Measurements from ENCODE around the gene CEACAM19. TPM values are rescaled to one million over a fixed set of nuclear protein-coding genes. Genes with fewer than 3 reads are reported as not detected.
"Not testable (repeated sequence)": the region's sequence is repeated elsewhere in the genome, so short reads cannot be mapped to it uniquely, and the experiment has no call there.

The CEACAM19 gene
- total RNA-seq, 2 donors from 2014 or later: 5.3 to 6.1 TPM

- H3K4me1 ChIP-seq: no peaks in the 10 kb centered on the region
- intact Hi-C loops (cut with DNase I): no loop called here
- H3K9ac ChIP-seq (ENCODE audit: low read depth in 2 of 2, low read length in 2 of 2): no peak overlapping the region
- H3K36me3 ChIP-seq: peaks cover 4% of the 10 kb centered on the region
- H3K27ac ChIP-seq: no peak overlapping the region
- H3K4me3 ChIP-seq: no peak overlapping the region
- no peak for TF ChIP-seq CTCF (IDR thresholded peaks at IDR 0.05)
- H3K27me3 ChIP-seq: no peaks in the 10 kb centered on the region
- no peaks in the 10 kb centered on the region for H3K9me3 ChIP-seq
- DNase-seq: no peak
These were observed 41.7 kb downstream of the CEACAM19 start for GRCh38 chr19:44712864-44713515.

- Histone ChIP-seq H3K27ac (no peak overlapping the region), H3K27me3 (no peaks in the 10 kb centered on the region), H3K4me3 (no peak overlapping the region), H3K9ac (ENCODE audit: low read depth in 2 of 2, low read length in 2 of 2) (no peak overlapping the region), H3K9me3 (no peaks in the 10 kb centered on the region), H3K4me1 (peaks cover 7% of the 10 kb centered on the region), H3K36me3 (peaks cover 4% of the 10 kb centered on the region)
- DNase-seq: no peak
- no peak for TF ChIP-seq CTCF (IDR thresholded peaks at IDR 0.05)
- intact Hi-C loops (cut with DNase I): no loop called here
These were observed 43.4 kb downstream of the CEACAM19 start for GRCh38 chr19:44714597-44715169.

DNA sequence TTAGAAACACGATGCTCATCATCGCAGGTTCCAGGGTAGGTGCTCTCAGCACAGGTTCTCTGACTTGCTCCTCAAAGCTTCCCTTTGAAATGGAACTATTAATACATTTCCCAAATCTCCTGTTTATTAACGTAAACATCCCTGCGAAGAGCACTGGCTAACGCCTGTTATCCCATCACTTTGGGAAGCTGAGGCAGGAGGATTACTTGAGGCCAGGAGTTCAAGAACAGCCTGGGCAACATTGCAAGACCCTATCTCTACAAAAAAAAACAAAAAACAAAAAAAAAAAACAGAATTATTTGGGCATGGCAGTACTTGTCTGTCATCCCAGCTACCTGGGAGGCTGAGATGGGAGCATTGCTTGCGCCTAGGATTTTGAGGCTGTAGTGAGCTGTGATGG is 46.3 kb downstream of the CEACAM19 start:
- intact Hi-C loops (cut with DNase I): no loop called here
- Histone ChIP-seq H3K9ac (ENCODE audit: low read depth in 2 of 2, low read length in 2 of 2) (no peak overlapping the region), H3K4me1 (peaks cover 7% of the 10 kb centered on the region), H3K27me3 (no peaks in the 10 kb centered on the region), H3K9me3 (no peaks in the 10 kb centered on the region), H3K27ac (peak overlapping the region; percentile 73), H3K4me3 (no peak overlapping the region), H3K36me3 (peaks cover 4% of the 10 kb centered on the region)
- no peak for TF ChIP-seq CTCF (IDR thresholded peaks at IDR 0.05)
- DNase-seq: no peak

- TF ChIP-seq CTCF (IDR thresholded peaks at IDR 0.05): no peak
- DNase-seq: peak; percentile 90
- Histone ChIP-seq H3K9me3 (no peaks in the 10 kb centered on the region), H3K4me1 (peaks cover 7% of the 10 kb centered on the region), H3K4me3 (no peak overlapping the region), H3K36me3 (peaks cover 4% of the 10 kb centered on the region), H3K27me3 (no peaks in the 10 kb centered on the region), H3K27ac (peak overlapping the region; percentile 73), H3K9ac (ENCODE audit: low read depth in 2 of 2, low read length in 2 of 2) (peak overlapping the region; percentile 50 to 87)
- intact Hi-C loops (cut with DNase I): no loop called here
These were observed 47.4 kb downstream of the CEACAM19 start for GRCh38 chr19:44718441-44719261.

DNA sequence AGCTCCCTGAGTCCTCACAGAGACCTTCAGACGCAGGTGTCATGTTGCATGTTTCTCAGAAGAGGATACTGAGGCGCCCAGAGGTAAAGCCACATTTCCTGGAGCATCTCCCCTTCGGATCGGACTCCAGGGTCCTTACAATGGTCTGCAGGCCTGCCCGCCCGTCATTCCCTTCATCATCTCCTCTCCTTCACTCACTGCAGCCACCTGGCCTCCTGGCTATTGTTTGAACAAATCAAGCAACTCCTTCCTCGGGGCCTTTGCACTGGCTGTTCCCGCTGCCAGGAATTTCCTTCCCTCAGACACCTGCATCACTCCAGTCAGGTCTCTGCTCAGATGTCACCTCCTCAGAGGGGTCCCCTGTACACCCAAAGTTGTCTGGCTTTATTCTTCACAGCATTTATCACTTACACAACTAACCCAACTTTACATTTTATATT is 48.0 kb downstream of the CEACAM19 start:
- Histone ChIP-seq H3K9ac (ENCODE audit: low read depth in 2 of 2, low read length in 2 of 2) (peak overlapping the region in 1 of 2 donors; percentile 87), H3K36me3 (peaks cover 4% of the 10 kb centered on the region), H3K27me3 (no peaks in the 10 kb centered on the region), H3K27ac (peak overlapping the region; percentile 73), H3K4me1 (peaks cover 7% of the 10 kb centered on the region), H3K9me3 (no peaks in the 10 kb centered on the region), H3K4me3 (no peak overlapping the region)
- peak; percentile 66 for DNase-seq
- intact Hi-C loops (cut with DNase I): no loop called here
- no peak for TF ChIP-seq CTCF (IDR thresholded peaks at IDR 0.05)

GRCh38 chr19:44720396-44720795 is 49.1 kb downstream of the CEACAM19 start:
- not testable (repeated sequence) for H3K4me3 ChIP-seq; H3K9ac ChIP-seq (ENCODE audit: low read depth in 2 of 2, low read length in 2 of 2); H3K4me1 ChIP-seq; DNase-seq; H3K27me3 ChIP-seq; H3K27ac ChIP-seq; H3K9me3 ChIP-seq; H3K36me3 ChIP-seq
- intact Hi-C loops (cut with DNase I): loop anchor here (5.0 kb wide), 1 partner anchor 33 kb away; no protein-coding TSS in a partner anchor
